GM18951 (cell line): ENCODE data around the gene TBXA2R.
"Not testable (repeated sequence)": the region's sequence is repeated elsewhere in the genome, so short reads cannot be mapped to it uniquely, and the experiment has no call there.

Experiments
- POLR2A ChIP-seq: IDR thresholded peaks from 4 replicates; pipeline ENCODE4 v1.6.1; 2011; ENCODE audit warnings: mild to moderate bottlenecking; ENCODE audit not compliant: insufficient read length, insufficient read depth; ENCODE audit errors: extremely low read depth
- in situ Hi-C: fragments of 300-500 bp; cut with MboI; formaldehyde crosslinking; loops from one replicate; pipeline ENCODE4 v1.12.0; 2022; ENCODE audit warnings: low sequenced_read_pairs, mixed read lengths, inconsistent platforms; ENCODE audit not compliant: unreplicated experiment

TBXA2R gene

DNA sequence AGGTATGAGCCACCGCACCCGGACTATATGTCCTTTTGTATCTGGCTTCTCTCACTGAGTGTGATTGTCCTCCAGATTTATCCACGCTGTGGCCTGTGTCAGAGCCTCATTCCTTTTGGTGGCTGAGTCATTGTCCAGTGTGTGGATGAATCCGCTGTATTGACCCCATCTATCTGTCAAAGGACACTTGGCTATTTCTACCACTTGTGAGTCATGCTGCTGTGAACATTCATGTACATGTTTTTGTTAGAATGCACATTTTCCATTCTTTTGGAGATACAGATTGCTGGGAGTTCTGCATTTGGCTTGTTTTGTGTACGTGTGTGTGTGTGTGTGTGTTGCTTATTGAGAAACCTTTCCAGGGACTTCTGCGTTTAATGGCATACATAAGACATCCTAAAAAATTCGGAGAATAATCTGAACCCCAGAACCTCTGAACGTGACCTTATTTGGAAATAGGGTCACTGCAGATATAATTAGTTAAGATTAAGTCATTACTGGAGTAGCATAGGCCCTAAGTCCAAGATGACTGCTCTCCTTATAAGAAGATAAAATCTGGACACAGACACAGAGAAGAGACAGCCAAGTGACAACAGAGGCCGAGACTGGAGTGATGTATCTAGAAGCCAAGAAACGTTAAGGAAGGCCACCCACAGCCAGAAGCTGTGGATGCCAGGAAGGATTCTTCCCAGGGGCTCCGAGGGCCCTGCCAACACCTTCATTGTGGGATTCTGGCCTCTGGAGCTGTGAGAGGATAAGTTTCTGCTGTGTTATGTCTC lies 26.3 kb downstream of the TBXA2R start:
- in situ Hi-C loops: no loop called here
- TF ChIP-seq POLR2A: no peak

DNA sequence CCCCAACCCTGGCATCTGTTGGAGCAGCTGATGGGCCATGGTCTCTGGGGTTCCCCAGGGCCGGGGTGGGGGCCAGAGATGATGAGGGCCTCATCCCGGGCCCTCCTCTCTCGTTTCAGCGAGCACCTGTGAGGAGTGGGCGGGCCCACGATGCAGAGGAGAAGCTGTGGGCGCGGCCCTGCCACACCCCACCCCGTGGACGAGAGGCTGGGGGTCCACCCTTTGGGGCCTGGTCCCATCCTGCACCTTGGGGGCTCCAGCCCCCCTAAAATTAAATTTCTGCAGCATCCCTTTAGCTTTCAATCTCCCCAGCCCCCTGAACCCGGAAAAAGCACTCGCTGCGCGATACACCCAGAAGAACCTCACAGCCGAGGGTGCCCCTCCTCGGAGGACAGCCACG lies 28.3 kb downstream of the TBXA2R start:
- no peak for TF ChIP-seq POLR2A
- in situ Hi-C loops: no loop called here

DNA sequence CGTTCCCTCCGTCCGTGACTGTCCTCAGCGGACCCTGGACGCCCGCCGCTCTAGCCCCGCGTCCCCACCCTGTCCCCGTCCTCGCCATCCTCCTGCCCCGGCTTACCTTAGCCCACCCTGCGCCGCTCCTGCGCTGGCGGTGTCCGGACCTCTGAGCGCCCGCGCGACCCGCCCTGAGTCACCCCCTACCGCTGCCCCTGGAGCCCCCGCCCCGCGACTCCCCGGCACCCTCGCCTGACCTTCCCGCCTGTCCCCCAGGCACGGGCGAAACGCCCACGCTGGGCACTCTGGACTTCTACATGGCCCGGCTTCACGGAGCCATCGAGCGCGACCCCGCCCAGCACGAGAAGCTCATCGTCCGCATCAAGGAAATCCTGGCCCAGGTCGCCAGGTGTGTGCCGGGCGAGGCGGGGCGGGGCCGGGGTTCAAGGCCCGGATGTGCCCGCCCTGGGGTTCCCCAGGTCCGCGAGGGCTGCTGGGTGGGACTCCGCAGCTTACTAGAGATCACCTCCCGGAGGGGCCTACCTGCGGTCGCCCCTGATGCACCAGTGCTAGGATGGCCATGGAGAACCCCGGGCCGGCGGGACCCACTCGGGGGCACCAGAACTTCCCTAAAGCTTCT lies 28.8 kb downstream of the TBXA2R start:
- in situ Hi-C loops: no loop called here
- TF ChIP-seq POLR2A: no peak

DNA sequence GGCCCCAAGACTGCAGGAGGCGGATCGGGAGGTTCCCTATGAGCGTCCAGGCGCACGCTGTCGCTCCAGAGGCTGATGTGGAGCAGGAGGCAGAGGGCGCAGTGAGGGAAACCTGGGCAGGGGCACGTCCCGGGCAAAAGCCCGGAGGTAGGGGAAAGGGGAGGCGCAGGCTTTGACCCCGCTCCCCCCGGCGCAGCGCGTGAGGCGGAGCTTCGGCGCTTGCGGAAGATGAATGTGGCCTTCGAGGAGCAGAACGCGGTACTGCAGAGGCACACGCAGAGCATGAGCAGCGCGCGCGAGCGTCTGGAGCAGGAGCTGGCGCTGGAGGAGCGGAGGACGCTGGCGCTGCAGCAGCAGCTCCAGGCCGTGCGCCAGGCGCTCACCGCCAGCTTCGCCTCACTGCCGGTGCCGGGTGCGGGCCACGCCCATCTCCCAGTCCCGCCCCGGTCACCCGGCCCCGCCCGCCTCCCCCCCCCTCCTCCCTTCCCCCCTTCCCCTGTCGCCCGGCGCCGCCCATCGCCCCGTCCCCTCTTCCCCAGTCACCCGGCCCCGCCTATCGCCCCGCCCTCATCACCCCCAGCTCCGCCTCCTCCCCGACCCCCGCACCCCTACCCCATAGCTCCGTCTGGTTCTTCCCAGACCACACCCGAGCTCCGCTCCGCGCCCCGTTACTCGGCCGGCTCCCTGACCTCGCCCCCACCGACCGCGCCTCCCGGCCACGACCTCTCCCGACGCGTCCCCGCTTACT lies 29.8 kb downstream of the TBXA2R start:
- TF ChIP-seq POLR2A: no peak
- in situ Hi-C loops: no loop called here

DNA sequence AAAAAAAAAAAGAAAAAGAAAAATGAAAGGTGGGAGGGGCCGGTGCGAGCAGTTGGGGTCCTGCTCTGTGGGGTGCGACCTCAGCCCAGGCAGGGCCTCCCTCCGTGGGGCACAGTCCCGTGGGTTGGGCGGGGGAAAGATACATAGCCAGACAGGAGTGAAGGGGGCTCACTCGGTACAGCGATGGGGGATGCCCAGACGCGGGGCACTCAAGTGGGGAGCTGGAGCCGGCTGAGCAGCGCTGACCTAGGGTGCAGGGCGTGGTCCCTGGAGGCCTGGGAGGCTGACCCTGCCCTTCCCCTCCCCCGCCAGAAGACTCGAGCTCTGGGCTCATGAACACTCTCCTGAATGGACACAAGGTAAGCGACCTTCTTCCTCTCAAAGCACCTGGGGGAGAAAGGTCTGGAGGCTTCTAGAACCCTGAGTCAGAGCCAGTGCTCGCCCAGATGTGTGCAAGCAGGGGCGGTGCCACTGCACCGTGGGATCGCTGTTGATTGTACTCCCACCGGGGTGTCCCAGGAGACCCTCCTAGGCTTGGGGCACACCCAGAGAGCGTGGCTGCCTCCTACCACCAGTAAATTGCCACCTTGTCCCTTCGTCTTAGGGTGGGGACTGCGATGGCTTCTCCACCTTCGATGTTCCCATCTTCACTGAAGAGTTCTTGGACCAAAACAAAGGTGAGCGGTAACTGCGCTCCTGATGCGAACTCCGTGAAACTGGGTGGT lies 30.6 kb downstream of the TBXA2R start:
- no peak for TF ChIP-seq POLR2A
- in situ Hi-C loops: no loop called here

DNA sequence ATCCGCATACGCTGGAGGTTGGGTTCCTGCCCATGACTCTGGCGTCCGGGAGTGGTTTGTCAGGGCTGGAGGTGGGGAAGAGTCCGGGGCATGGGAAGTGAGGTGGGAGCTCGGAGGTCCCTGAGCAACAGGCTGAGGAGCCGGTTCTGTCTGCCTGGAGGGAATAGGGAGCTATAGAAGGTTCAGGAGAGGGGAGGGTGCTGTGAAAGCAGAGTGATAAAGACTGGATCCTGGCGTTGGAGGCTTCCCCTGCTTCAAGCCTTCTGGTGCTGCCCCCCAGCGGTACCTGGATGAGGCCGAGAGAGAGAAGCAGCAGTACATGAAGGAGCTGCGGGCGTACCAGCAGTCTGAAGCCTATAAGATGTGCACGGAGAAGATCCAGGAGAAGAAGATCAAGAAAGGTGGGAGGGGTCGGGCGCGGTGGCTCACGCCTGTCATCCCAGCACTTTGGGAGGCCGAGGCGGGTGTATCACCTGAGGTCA lies 31.4 kb downstream of the TBXA2R start:
- TF ChIP-seq POLR2A: no peak
- in situ Hi-C loops: no loop called here

DNA sequence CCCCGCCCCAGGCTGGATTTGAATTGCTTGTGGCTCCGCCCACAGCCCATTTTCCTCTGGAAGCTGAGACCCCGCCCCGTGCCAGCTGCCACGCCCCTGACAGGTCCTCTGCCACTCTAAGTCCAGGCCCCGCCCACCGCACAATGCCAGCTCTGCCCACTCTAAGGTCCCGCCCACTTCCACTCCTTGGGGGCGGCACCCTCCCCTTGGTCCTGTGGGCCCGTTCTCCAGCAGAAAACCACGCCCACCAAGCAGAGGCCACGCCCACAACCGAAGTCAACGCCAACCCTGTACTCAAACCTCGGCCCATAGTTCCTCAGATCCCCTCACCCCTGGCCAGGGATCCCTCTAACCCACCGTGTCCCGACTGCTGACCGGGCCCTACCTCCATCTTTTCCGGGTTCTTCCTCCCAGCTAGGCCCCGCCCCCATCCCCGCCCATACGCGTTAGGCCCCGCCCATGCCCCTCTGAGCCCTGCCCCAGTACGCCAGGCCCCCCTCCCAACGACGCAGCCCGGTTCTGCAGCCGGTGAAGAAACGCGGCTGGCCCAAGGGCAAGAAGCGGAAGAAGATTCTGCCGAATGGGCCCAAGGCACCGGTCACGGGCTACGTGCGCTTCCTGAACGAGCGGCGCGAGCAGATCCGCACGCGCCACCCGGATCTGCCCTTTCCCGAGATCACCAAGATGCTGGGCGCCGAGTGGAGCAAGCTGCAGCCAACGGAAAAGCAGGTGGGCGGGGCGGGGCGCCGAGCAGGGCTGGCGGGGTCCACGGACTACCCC lies 32.6 kb downstream of the TBXA2R start:
- no peak for TF ChIP-seq POLR2A
- in situ Hi-C loops: no loop called here

DNA sequence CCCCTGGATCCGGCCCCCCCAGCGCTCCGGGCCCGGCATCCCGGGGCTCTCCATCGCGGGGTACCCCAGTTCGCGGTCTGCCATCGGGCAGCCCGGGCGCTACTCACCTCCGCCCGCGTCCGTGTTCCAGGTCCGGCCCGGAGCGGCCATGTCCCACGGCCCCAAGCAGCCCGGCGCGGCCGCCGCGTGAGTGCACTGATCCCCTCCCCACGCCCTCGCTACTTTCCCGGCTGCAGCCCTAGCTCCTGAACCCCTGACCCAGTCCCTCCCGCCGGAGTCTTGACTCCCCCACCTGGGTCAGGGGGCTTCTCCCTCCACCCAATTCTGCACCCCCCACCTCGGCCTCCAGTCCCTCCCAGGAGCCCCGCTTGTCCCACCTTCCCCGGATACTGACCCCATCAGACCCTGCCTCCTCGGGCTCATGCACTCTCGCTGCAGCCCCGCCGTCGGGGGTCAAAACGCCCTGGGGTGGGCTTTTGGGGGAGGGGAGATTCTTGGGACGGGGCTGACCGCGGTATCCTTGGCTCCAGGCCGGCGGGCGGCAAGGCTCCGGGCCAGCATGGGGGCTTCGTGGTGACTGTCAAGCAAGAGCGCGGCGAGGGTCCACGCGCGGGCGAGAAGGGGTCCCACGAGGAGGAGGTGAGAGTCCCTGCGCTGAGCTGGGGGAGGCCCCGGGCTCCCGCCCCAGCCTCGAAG lies 33.4 kb downstream of the TBXA2R start:
- TF ChIP-seq POLR2A: no peak
- in situ Hi-C loops: no loop called here

DNA sequence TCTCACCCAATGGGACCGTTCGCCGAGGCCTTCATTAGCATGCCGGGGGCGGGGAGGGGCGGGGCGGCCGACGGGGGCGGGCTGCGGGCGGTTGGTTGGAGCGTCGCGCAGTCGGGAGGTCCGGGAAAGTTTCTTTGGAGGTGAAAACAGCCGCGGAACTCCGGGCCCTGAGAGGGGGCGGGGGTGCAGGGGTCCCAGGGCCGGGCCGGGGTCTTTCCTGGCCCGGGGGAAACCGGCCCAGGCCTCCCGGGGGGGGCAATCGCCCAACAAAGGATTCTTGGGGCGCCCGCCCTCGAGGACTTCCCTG lies 33.9 kb downstream of the TBXA2R start, which contains the start of gene HMG20B:
Gene HMG20B (plus strand): TSS at position 90 of the 307 bp plus-strand sequence. CDS start 366 bp downstream, outside the sequence.
- in situ Hi-C loops: no loop called here

DNA sequence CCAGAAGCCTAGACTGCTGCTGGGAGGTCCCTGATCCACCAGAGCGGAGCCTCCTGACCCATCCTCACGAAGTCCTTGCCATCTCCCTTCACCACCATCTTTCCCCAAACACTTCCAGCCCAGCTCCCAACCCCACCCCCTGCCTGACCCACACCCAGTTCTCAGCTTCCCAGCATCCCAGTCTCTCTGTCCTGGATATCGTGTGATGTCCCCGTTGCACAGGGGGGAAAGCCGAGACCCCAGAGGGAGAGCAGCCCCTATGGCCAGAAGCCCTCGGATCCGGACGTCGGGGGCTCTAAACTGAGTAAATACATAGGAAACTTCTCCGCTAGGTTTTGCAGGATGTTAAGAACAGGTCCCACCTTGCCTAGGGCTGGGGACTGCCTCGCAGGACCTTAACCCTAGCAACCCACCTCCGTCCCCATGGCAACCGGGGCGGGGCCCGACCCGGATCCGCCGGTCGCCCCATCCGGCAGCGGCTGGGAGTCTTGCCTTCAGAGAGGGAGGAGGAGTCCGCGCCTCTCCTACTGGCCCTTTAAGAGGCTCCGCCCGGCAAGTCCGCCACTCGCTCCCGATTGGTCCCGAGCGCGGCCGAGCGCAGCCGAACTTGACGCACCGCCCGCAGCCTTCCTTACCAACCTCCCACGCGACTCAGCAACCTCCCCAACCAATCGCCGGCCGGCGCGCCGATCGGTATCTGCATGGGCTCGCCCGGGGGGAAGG lies 34.4 kb downstream of the TBXA2R start:
- TF ChIP-seq POLR2A: no peak
- in situ Hi-C loops: no loop called here

More for the DNA sequence above, 33.9 kb downstream of the TBXA2R start, which contains the start of gene HMG20B:
- TF ChIP-seq POLR2A: peak; percentile 31

DNA sequence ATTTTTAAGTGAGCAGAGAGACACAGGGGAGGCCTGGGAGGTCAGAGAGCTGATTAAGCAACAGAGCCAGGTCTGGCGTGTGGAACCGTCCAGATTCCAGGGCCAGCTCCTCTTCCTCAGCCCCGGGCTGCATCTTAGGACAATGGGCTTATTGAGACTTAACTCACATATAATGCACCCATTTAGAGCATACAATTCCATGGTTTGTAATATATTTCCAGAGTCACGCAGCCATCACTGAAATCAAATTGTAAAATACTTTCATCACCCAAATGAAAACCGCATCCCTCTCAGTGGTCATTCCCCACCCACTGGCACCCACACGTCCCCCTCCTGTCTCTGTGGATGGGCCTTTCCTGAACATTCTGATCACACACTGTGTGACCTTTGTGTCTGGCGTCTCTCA lies 36.1 kb downstream of the TBXA2R start:
- no peak for TF ChIP-seq POLR2A
- in situ Hi-C loops: no loop called here

DNA sequence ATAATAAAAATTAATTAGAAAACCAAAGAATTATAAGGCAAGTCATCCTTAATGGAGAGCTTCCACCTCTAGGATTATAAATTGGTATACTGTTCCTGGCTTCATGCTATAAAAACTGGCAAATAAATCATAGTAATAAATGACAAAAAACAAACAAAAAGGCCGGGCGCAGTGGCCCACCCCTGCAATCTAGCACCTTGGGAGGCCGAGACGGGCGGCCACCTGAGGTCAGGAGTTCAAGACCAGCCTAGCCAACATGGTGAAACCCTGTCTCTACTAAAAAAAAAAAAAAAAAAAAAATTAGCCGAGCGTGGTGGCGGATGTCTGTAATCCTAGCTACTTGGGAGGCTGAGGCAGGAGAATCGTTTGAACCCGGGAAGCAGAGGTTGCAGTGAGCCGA lies 36.6 kb downstream of the TBXA2R start:
- in situ Hi-C loops: not testable (repeated sequence)
